GM21515 (cell line): Measurements from ENCODE around the gene CAMK1G.

Source experiments
- ATAC-seq: cut with Tn5 transposase; IDR thresholded peaks from one replicate; pipeline ENCODE4 v1.9.1; 2021; ENCODE audit not compliant: unreplicated experiment

The CAMK1G gene

DNA sequence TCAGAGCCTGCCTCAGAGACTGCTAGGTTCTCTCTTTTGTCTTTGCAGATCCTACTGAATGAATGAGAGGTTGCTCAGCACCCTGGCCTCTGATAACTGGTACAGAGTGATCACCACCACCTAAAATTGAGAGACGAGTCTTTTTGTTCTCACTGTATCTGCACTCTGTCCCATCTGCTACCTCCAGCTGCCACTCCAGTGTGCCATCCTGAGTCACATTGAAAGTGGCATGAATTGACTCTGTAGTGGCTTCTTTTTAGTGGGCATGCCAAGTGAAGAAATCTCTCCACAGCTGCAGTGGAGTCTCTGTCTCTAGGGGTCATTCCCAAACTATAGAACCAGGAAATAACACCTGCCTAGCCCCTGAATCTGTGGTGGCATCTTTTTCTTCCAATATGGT, 14.7 kb downstream of the CAMK1G start:
- ATAC-seq, result no peak

DNA sequence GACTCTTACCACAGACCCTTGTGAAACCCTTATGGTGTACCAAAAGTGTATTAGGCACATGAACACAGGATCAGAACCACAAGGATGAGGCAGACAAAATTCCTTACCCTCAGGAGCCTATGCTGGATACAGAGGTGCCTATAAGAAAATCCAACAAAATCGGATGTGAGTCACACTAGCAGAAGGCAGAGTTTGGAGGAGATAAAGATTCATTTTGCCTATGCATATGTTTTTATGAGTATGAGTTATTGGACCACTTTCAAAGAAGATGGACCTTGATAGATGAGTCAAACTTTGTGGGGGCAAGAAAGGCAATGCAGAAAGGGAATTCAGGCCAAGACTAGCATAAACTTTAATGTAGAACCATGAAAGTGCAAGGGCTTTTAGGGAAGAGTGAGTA, 17.0 kb downstream of the CAMK1G start:
- no peak for ATAC-seq

DNA sequence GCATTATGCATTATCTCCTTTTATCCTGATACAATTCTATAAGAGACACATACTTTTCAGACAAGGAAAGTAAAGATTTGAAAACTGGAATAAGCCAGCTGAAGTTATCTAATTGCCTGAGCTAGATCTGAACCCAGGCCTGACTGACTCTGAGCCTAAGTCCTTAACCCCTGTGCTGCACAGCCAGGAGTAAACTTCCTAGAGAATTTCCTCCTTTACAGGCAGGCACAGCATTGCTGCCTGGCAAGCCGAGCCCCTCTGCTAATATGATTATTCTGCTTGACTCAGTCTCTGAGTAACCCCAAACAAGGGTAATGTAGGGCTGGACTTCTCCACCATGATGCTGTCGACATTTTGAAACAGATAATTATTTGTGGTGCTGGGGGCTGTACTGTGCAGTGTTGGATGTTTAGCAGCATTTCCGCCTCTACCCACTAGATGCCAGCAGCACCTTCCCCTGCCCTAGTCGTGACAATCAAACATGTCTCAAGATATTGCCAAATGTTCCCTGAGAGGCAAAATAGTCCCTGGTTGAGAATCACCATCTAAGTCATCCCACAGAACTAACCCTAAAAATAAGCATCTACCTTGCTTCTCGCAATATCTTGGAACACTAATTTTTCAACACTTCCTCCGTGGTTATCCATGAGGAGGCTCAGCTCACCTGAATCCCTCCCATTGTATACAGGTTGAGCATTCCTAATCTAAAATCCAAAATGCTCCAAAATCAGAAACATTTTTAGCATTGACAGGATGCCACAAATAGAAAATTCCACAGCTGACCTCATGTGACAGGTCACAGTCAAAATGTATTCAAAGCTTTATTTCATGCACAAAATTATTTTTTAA, 18.5 kb downstream of the CAMK1G start:
- no peak for ATAC-seq

DNA sequence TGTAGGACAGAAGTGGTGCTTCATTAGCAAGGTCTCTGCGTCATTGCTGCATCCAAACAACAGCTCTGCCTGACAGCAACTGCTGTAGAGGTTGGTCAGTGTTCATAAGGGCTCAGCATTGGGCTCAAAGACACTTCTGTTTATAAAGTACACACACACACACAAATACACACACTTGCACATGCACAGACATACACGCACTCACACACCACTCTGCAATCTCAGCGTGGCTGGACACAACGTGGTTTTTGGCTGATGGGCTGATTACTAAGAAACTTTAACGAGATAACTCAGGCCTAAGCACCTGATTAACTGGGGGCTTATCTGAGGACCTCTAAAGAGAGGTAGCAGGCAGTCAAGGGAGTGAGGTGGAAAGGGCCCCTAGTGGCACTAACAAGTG, 20.4 kb downstream of the CAMK1G start:
- ATAC-seq, result no peak

DNA sequence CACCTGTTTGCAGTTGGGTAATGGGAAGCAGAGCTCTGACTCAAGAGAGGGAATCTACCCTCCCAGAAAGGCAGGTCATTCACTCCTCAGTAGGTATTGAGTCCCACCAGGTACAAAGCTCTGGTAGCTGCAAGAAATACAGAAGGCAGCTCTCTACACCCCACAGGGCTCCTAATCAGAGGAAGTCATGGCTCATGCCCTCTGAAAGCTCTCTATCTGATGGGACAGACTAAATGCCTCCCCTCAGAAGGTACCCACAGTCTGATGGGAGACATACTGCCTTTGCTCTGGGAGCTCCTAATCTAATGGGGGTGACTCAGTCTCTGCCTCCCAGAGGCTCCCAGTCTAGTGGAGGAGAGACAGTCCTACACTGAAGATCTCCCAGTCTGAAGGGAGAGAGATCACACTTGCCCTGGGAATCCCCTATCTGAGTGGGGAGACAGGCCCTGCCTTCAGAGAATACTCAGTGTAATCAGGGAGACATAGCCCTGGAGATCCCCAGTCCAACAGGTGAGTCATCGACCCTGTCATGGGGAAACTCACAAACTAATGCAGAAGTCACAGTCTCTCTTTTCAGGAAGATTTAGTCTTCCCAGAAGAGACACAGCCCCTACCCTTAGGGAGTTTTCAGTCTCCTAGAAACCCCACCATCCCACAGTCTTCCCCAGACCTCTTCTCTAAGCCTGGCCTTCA, 23.7 kb downstream of the CAMK1G start:
- ATAC-seq, result peak; percentile 60

DNA sequence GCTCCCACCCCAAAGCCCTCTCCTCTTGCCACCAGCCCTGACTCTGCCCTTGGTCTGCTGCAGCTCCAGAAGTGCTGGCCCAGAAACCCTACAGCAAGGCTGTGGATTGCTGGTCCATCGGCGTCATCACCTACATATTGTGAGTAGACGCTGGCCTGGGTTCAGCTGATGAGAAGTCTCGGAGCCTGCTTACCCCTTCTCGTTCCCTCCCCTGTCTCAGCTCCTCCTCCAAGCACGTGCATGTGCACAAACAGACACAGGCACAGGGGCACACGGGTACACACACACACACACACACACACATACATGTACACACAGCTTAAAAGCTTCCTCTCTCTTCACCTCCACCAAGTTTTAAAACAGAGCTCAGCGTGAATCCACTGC, 24.3 kb downstream of the CAMK1G start:
- ATAC-seq, result peak; percentile 23

DNA sequence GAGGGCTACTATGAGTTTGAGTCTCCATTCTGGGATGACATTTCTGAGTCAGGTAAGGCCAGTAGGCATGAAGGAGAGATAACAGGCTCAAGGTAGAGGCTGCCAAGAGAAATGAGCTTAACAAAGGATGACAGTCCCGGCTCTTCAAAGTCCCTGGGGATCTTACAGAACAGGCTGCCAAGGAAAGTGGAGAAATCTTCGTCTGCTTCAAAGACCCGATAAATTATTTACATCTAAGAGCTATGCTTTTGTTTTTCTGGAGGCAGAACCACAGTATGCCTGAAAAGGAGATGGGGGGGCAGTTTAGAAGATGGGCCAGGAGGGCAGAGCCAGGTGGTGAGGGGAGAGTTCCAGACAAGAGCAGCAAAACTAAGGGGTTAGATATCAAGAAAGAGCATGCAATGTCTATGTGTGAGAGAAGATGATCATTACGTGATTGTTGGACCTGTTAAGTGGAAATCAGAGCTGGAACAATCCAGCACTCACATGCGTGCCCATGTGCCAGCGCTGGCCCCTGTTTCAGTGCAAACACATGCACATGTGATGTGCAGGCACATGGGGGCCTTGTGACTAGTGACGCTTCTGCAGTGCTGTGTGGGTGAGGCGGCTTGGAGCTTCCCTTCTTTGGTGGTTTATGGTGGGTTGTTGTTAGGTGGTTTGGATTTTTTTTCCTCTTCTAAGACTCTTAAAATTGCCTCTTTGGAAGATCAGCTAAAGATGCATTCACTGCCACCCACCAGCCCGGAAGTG, 25.7 kb downstream of the CAMK1G start:
- ATAC-seq, result no peak

DNA sequence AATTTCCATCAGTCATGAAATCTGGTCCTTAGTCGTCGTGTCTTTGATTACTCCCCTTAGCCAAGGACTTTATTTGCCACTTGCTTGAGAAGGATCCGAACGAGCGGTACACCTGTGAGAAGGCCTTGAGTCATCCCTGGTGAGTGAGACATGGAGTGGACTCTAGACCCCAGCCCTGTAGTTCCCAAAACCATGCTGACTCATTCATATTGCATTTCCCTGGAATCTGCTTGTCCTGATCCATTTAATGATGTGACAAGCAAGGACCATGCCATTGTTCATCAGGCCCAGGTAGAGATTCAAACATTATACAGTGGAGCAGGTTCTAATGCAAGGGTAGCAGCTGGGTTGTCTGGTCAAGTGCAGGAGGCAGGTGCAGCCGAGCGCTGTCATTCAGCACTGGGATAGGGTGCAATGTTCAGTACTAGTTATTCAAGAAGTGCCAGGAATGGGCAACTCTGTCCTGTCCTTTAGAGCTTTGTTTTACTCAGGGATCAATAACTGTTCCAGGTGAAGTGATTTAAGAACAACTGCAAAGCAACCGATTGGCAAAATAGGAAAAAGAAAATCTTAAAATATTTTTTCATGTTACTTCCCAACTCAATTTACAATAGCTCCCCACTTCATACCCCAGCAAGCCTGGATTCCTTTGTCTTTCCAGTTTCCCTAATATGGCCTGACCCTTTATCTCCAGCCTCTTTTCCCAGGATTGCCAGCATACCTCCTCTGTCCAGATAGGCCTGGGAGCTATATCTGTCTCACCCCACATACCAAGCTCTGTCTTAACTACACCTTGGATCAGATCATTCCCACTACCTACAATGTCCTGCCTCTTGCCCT, 26.5 kb downstream of the CAMK1G start:
- no peak for ATAC-seq

DNA sequence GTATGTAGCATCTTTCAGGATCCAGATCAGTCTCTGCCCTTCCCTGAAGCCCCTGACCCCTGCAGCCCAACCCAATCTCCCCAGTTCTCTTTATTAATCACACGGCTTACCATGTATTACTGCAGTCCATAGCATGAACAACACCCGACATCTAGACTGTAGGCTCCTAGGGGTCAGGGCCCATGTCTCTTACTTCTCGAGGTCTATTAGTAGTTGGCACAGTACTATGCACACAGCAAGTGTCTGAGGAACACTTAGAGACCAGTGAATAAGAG, 27.1 kb downstream of the CAMK1G start:
- ATAC-seq, result no peak

DNA sequence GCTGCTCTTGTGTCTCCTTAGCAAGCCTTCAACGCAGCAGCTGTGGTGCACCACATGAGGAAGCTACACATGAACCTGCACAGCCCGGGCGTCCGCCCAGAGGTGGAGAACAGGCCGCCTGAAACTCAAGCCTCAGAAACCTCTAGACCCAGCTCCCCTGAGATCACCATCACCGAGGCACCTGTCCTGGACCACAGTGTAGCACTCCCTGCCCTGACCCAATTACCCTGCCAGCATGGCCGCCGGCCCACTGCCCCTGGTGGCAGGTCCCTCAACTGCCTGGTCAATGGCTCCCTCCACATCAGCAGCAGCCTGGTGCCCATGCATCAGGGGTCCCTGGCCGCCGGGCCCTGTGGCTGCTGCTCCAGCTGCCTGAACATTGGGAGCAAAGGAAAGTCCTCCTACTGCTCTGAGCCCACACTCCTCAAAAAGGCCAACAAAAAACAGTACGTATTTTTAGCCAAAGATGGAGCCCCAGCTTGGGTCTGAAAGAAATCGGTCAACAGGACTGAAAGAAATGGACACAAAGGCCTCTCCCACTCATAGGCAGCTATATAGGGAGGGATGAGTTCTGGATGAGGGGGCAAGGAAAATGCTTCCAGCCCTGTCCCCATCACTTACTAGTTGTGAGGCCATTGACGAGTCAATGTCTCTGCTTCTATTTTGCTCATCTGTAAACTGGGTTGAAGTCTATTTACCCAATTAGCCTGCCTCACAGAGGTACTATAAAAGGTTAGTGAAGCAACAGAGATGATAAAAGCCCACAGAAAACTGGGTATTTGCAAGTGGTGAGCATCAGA, 28.5 kb downstream of the CAMK1G start:
- peak; percentile 40 for ATAC-seq

DNA sequence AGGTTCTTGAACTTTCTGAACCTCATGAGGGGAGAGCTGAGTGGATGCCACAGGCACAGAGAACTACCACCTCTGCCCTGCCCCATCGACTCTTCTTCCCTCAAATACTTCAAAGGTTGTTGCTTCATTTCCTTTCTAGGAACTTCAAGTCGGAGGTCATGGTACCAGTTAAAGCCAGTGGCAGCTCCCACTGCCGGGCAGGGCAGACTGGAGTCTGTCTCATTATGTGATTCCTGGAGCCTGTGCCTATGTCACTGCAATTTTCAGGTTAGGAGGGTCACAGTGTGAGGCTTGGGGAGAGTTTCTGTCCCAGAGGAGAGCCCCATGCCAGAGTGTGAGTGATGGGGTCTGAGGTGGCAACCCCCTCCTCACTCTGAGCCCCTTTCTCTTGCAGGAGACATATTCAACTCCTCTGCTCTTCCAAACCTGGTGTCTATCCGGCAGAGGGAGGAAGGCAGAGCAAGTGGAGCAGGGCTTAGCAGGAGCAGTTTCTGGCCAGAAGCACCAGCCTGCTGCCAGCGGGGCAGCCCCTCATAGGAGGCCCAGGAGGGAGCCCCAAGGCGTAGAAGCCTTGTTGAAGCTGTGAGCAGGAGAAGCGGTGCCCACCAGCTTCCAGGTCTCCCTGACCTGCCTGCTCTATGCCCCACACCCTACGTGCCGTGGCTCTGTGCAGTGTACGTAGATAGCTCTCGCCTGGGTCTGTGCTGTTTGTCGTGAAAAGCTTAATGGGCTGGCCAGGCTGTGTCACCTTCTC, 29.3 kb downstream of the CAMK1G start:
- ATAC-seq, result no peak

DNA sequence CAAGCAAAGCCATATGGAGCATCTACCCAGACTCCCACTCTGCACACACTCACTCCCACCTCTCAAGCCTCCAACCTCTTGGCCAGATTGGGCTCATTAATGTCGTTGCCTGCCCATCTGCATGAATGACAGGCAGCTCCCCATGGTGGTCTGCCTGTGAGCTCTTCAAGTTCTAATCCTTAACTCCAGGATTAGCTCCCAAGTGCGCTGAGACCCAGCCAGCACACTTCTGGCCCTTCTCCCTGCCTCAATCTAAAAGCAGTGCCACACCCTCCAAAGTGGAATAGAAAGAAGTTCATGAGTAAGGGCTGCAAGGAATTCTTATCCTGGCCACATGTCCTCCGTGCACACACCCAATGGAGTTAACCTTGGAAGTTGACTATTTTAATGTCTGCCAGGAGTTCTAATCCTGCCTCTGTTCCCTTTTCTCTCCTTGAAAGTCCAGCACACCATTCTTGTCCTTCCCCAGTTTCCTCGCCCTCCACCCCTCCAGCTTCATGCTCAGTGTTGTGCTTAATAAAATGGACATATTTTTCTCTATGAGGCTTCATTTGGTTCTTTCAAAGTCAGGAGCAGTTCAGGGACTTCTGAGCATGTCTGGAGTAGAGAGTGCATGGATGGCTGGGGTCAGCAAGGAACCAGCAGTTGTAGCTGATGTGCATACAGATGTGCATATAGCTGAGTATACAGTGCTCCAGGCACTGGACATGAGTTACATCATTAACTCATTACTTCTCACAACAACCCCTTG, 30.1 kb downstream of the CAMK1G start:
- no peak for ATAC-seq

DNA sequence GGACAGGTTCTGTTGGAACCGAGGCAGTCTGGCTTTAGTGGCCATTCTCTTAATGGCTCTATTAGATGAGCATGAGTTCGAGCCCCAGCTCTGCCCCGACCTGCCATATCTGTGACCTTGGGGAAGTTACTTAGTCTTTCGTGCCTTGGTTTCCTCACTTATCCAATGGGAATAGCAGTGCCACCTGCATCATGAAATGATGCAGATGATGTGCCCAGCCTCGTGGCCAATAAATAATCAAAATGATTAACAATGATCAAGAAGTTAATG, 30.6 kb downstream of the CAMK1G start:
- ATAC-seq, result no peak

DNA sequence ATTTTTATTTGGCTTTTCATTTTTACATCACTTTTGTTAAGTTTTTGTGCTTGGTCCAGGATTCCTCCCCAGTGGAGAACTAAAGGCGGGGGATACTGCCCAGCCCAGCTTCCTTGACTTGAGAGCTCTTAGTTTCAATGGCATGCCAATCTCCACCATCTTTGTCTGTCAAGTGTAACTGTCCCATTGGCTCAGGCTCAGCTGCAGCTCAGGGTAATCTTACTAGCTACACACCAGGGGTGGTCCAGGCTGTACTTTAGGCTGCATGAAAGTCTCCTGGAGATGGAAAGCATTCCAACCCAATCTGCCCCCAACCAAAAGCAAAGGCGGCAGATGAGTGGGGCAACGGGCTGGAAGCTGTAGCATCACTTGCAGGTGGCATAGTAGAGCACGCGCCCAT, 31.4 kb downstream of the CAMK1G start:
- no peak for ATAC-seq

DNA sequence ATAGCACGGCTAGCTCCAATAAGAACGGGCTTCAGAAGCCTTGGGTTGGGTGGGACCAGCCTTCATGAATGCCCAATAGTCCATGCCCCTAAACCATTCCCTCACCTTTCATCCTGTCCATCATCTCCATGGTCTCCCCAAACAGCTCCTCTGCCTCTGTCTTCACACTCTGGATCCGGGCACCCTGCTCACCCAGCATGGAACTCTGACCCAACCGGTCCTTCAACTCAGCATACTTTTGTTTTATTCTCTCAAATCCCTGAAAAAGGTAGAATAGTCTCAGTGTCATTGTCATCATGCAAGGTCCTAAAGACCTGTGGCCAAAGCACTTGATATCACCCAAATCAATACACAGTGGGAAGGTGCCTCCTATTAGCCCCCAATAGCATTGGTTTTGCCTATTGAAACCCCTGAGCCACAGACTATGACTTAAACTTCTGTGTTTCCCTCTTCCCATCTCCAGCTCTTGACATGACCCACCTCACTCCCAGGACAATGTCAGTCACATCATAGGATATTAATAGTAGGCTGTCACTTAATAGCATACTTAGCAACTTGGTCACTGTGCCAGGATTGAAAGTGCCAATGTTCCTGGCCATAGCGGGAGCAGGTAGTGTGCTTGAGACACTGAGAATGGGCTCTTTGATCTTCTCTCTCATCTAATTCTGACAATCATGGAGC, 33.0 kb downstream of the CAMK1G start:
- ATAC-seq, result no peak

DNA sequence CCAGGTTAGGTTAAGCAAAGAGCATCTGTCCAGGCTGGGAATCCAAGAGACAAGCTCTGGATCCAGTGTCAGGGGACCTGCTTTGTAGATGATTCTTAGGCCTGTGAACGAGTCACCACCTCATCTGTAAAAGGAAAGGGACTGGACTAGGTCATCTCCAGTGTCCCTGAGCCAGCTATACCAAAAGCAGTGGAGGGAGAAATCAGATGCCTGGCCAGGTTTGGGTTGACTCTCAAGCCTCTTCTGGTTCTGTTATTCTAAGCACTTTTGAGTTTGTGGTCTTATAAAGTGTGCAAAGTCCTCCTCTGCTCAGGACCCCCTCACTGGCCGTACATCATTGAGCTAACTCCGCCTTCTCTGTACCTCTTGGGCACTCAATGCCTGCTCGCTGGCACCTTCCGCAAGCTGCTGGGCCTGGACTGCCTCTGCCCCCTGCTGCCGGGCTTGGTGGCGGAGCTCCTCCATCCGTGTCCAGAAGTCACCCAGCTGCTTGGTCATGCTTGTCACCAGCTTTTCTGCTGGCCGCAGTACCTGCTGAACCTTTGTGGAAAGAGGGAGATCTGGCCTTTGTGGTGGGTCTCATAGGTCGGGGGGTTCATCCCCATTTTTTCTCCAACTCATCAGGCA, 33.6 kb downstream of the CAMK1G start:
- ATAC-seq, result no peak

DNA sequence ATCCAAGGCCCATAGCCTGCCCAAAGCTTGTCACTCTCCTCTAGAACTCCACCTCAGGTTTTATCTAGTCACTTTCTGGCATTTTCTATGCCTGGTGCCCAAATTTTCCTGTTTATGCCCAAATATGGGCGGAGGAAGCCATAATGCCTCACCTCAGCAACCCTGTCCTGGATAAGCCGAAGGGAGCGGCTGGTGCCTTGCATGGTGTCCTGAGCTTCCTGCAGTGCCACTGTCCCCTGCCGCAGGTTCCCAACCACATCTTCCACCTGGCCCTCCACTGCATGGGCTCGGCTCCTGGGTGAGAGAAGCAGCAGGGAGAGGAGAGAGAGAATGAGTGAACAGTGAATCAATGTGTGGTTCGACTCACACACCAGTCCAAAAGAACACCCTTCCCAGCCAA, 34.2 kb downstream of the CAMK1G start:
- no peak for ATAC-seq

DNA sequence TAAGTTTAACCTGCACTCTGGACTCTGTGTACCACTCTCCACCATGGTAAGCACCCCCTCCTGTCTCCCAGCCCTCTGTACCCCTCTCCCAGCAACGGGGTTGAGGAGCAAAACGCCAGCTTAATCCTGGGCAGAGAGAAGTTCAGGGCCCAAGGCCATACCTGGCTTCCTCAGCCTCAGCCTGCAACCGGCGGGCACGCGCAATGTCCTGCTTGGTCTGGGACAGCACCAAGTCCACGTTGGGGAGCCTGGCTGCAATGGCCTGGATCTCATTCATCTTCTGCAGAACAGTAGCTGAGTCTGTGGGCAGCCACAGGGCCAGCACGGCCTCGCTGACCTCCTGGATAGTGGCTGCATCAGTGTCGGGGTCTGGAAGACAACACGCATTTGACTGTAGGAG, 34.8 kb downstream of the CAMK1G start:
- no peak for ATAC-seq
